Ovary (tissue), 9 donors: ENCODE results near the gene CTDP1. TPM values are rescaled to one million over a fixed set of nuclear protein-coding genes. Genes with fewer than 3 reads are reported as not detected.

Source experiments
- DNase-seq, 5 donors: peaks; one replicate each; pipeline ENCODE4 v3.0.0-alpha.2; 2019 to 2020
- H3K27ac ChIP-seq, 2 donors: fragments of 200-600 bp; one replicate each; pipeline versions ENCODE4 v1.5.1 to v1.8.0; 2019 to 2022
- H3K27me3 ChIP-seq: fragments of 200-600 bp; one replicate; pipeline ENCODE4 v1.8.0; 2022
- H3K36me3 ChIP-seq: fragments of 200-600 bp; sonication (generic); one replicate; pipeline ENCODE4 v1.5.1; 2019
- H3K4me1 ChIP-seq: one replicate; pipeline ENCODE4 v1.8.1; 2013; ENCODE audit warnings: mild to moderate bottlenecking, moderate library complexity; ENCODE audit not compliant: insufficient read depth
- H3K4me3 ChIP-seq: fragments of 200-600 bp; sonication (generic); one replicate; pipeline ENCODE4 v1.5.1; 2017
- H3K9me3 ChIP-seq, 2 donors: fragments of 200-600 bp in 1 of 2; sonication (generic) in 1 of 2; one replicate each; pipeline versions ENCODE4 v1.5.1 to v1.8.1; 2013 to 2019; ENCODE audit warnings: mild to moderate bottlenecking in 1 of 2, moderate library complexity in 1 of 2
- EP300 ChIP-seq: sonication (generic); formaldehyde crosslinking; IDR thresholded peaks from one replicate; pipeline ENCODE4 v1.6.1; 2017; ENCODE audit warnings: antibody characterized with exemption
- POLR2A ChIP-seq: fragments of 450-650 bp; IDR thresholded peaks from one replicate; pipeline ENCODE4 v1.6.1; 2017; ENCODE audit warnings: antibody characterized with exemption, mild to moderate bottlenecking, moderate library complexity
- WGBS, 3 donors: extraction: QIAGEN DNeasy Blood & Tissue Kit in 1 of 3; methylation state at CpG; one replicate each; pipeline versions ENCODE4 v1.1.5 to v1.1.7; 2013 to 2017; 5-methylcytosine and 5-hydroxymethylcytosine counted together
- intact Hi-C, 4 donors: fragments of 100-400 bp; cut with DNase I; formaldehyde crosslinking; loops; one replicate each; pipeline versions ENCODE4 v1.11.0 to v1.15.1; 2022 to 2023
- polyA plus RNA-seq, 2 donors: library from polyadenylated mRNA; stranded (reverse); fragments of 200-250 nt in 1 of 2; fragments of 350-450 nt in 1 of 2; fragmentation: Illumina TruSeq in 1 of 2; extraction: RNeasy Lipid Tissue Mini Kit (QIAGEN cat#74804) in 1 of 2; gene quantifications; one replicate each; pipeline ENCODE4 v1.2.3, GENCODE V29; 2013 to 2014
- total RNA-seq, 7 donors: library from RNA; depleted of rRNA in 2 of 7; stranded (reverse); fragments of >200 nt in 2 of 7; fragmentation: NEBNext Ultra II Directional in 3 of 7; extraction: Animal tissue kit (Norgen Biotek cat#: 25700) in 3 of 7; gene quantifications; one replicate each; pipeline versions ENCODE4 v1.1.0 to v1.2.4, GENCODE V29; 2016 to 2023
- TF ChIP-seq, protein P1 (sequence below), 3 donors: fragments of 450-650 bp in 2 of 3; fragments of 200-600 bp in 1 of 3; IDR thresholded peaks; one replicate each; pipeline versions ENCODE4 v1.5.1 to v1.8.0; 2016 to 2022; ENCODE audit warnings: antibody characterized with exemption in 3 of 3, mild to moderate bottlenecking in 1 of 3
- donor health status: DM: no; HTN: no; CAD: no; lungs with moderate emphysema.
- donor health status: DM: no; HTN: no; CAD: no.
- donor health status: Bipolar disorder and iron deficiency.
- donor health status: DM: yes; HTN: yes; CAD: no.
- donor health status: DM: no; HTN: no; CAD: no.
- donor health status: DM: yes; HTN: yes; CAD: no.

The CTDP1 gene
- total and polyA plus RNA-seq, 9 donors: 2.5 to 15.2 (median 11.2) TPM

DNA sequence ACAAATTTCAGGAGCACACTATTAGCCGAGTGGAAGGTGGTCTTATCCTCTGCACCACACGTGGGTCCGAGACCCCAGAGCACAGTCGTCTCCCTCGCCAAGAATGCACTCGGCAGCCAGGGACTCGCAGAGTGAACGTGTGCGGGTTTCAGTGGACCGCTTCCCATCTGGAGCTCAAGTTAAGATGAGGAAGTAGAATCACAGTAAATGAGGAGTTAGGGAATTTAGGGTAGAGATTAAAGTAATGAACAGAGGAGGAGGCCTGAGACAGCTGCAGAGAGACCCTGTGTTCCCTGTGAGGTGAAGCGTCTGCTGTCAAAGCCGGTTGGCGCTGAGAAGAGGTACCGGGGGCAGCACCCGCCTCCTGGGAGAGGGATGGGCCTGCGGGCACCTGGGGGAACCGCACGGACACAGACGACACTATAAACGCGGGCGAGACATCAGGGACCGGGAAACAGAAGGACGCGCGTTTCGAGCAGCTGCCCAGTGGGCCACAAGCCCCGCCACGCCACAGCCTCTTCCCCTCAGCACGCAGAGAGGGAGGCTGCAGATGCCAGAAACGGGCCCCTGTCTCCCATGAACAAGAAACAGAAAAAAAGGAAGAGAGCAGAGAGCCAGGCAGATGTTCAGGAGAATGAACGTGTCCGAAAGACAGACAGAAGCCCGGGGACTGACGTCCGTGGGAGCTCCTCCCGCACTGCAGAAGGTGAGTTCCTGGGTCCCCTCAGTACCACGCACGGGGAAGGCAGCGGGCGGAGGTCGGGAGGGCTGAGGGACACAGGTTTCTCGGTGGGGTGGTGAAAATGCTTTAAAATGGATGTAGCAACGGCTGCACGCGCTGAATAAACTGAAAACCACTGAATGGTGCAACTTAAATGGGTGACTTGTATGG is 112.7 kb downstream of the CTDP1 start:
- Histone ChIP-seq H3K27me3 (no peaks in the 10 kb centered on the region), H3K4me3 (no peak overlapping the region), H3K9me3 (no peaks in the 10 kb centered on the region), H3K36me3 (no peaks in the 10 kb centered on the region), H3K4me1 (no peaks in the 10 kb centered on the region), H3K27ac (no peak overlapping the region)
- DNase-seq: no peak
- TF ChIP-seq, protein P1, sequence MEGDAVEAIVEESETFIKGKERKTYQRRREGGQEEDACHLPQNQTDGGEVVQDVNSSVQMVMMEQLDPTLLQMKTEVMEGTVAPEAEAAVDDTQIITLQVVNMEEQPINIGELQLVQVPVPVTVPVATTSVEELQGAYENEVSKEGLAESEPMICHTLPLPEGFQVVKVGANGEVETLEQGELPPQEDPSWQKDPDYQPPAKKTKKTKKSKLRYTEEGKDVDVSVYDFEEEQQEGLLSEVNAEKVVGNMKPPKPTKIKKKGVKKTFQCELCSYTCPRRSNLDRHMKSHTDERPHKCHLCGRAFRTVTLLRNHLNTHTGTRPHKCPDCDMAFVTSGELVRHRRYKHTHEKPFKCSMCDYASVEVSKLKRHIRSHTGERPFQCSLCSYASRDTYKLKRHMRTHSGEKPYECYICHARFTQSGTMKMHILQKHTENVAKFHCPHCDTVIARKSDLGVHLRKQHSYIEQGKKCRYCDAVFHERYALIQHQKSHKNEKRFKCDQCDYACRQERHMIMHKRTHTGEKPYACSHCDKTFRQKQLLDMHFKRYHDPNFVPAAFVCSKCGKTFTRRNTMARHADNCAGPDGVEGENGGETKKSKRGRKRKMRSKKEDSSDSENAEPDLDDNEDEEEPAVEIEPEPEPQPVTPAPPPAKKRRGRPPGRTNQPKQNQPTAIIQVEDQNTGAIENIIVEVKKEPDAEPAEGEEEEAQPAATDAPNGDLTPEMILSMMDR (IDR thresholded peaks at IDR 0.05): no peak
- no peak for TF ChIP-seq EP300
- TF ChIP-seq POLR2A: no peak
- 76 to 80% (median 79%) methylated on average over 46 of the region's 46 CpGs for WGBS, 3 donors
- intact Hi-C loops: no loop called here

GRCh38 chr18:79792988-79793355 is 113.4 kb downstream of the CTDP1 start:
- Histone ChIP-seq H3K9me3 (no peaks in the 10 kb centered on the region), H3K4me1 (no peaks in the 10 kb centered on the region), H3K4me3 (no peak overlapping the region), H3K27me3 (no peaks in the 10 kb centered on the region), H3K27ac (no peak overlapping the region), H3K36me3 (no peaks in the 10 kb centered on the region)
- TF ChIP-seq, protein P1 (IDR thresholded peaks at IDR 0.05): no peak
- no peak for TF ChIP-seq EP300
- no peak for TF ChIP-seq POLR2A
- intact Hi-C loops: no loop called here
- no peak for DNase-seq
- WGBS, 3 donors: 60 to 68% (median 64%) methylated on average over 4 of the region's 4 CpGs

DNA sequence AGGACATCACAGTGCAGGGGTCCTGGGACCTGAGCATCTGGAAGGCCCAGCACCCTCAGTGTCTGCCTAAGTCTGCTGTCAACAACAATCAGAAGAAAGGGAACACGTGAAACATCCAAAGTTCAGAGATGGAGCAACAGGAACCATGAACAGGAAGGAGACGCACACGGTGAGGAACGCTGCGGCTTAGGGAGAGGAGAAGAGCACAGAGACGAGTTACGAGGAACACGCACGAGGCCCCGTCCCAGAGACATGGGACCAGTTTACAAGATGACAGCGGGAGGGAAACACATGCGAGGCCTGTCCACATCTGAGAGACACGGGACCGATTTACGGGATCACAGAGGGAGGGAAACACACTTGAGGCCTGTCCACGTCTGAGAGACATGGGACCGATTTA is 115.2 kb downstream of the CTDP1 start:
- no peaks in the 10 kb centered on the region for H3K36me3 ChIP-seq
- H3K27ac ChIP-seq: no peak overlapping the region
- DNase-seq: no peak
- no peaks in the 10 kb centered on the region for H3K9me3 ChIP-seq
- WGBS, 3 donors: 82 to 95% (median 91%) methylated on average over 17 of the region's 17 CpGs
- no peak overlapping the region for H3K4me3 ChIP-seq
- no peaks in the 10 kb centered on the region for H3K27me3 ChIP-seq
- TF ChIP-seq, protein P1 (IDR thresholded peaks at IDR 0.05): no peak
- TF ChIP-seq POLR2A: no peak
- TF ChIP-seq EP300: no peak
- H3K4me1 ChIP-seq: no peaks in the 10 kb centered on the region
- intact Hi-C loops: no loop called here

- intact Hi-C loops: no loop called here
- Histone ChIP-seq H3K4me3 (no peak overlapping the region), H3K27me3 (no peaks in the 10 kb centered on the region), H3K4me1 (no peaks in the 10 kb centered on the region), H3K36me3 (no peaks in the 10 kb centered on the region), H3K9me3 (no peaks in the 10 kb centered on the region), H3K27ac (no peak overlapping the region)
- TF ChIP-seq EP300 (no peak), POLR2A (no peak)
- TF ChIP-seq, protein P1 (IDR thresholded peaks at IDR 0.05): no peak
- WGBS, 3 donors: 87 to 93% (median 89%) methylated on average over 19 of the region's 19 CpGs
- DNase-seq: no peak
Measured at GRCh38 chr18:79795446-79795845, 115.8 kb downstream of the CTDP1 start.
